Peyer's patch (tissue), 4 donors: ENCODE results near the gene UGT1A10.

Experiments used
- CTCF ChIP-seq, 6 experiments: fragments of 450-650 bp in 4 of 6; fragments of 200-600 bp in 2 of 6; sonication (generic) in 1 of 6; IDR thresholded peaks; one replicate each; pipeline ENCODE4 v1.5.1; 2017 to 2019; ENCODE audit warnings: antibody characterized with exemption in 6 of 6, mild to moderate bottlenecking in 3 of 6, moderate library complexity in 1 of 6
- POLR2A ChIP-seq, 2 donors: fragments of 450-650 bp; IDR thresholded peaks; one replicate each; pipeline ENCODE4 v1.5.1; 2017; ENCODE audit warnings: antibody characterized with exemption in 2 of 2, mild to moderate bottlenecking in 2 of 2, moderate library complexity in 2 of 2

- TF ChIP-seq CTCF (IDR thresholded peaks at IDR 0.05): no peak
- TF ChIP-seq POLR2A (IDR thresholded peaks at IDR 0.05): no peak
Measured at GRCh38 chr2:233681521-233682099, 45.4 kb downstream of the UGT1A10 start, which contains the start of gene UGT1A7.
